Measurements from ENCODE around the gene DTNB.

GRCh38 chr2:25673300-25674076 is at the start of gene DTNB:
- peak; percentile 67; the same call in 1 of the 2 replicates for TF ChIP-seq POLR2AphosphoS5 (IDR thresholded peaks at IDR 0.05; ENCODE audit: borderline replicate concordance, low read depth, low read length)
- TF ChIP-seq EZH2 (IDR thresholded peaks at IDR 0.05), result no peak
- no peak for TF ChIP-seq FOXP2 (optimal IDR thresholded peaks at IDR 0.05; ENCODE audit: control extremely low read depth, extremely low read length, insufficient read depth)
